ENCODE results near the gene FGFRL1.

FGFRL1 gene

DNA sequence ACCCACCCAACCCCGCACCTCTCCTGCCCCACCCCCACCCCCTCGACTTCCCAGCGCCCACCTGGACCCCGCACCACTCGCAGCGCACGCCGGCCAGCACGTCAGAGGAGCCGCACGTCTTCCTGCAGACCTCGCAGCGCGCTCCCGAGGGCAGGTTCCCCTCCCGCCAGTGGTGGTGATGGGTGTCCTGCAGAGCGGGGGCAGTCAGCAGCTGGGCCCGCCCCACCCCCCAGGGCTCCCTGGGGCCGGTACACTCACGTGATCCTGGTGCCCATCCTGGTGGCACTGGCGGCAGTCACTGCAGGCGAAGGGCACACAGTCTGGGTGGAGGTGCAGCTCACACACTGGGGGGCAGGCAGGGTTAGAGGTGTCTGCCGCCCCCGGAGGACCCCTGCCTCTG lies 43.2 kb upstream of the FGFRL1 start:
- TF ChIP-seq FOXP2 (optimal IDR thresholded peaks at IDR 0.05; ENCODE audit: borderline replicate concordance, extremely low read depth, extremely low read length, insufficient read depth) (no peak), TAF1 (IDR thresholded peaks at IDR 0.05; ENCODE audit: borderline replicate concordance, insufficient read depth, low read length) (no peak), POLR2AphosphoS5 (IDR thresholded peaks at IDR 0.05; ENCODE audit: low read depth, low read length) (no peak), SIN3A (IDR thresholded peaks at IDR 0.05; ENCODE audit: borderline replicate concordance, insufficient read depth, low read length) (no peak)
- TF ChIP-seq, protein P1, sequence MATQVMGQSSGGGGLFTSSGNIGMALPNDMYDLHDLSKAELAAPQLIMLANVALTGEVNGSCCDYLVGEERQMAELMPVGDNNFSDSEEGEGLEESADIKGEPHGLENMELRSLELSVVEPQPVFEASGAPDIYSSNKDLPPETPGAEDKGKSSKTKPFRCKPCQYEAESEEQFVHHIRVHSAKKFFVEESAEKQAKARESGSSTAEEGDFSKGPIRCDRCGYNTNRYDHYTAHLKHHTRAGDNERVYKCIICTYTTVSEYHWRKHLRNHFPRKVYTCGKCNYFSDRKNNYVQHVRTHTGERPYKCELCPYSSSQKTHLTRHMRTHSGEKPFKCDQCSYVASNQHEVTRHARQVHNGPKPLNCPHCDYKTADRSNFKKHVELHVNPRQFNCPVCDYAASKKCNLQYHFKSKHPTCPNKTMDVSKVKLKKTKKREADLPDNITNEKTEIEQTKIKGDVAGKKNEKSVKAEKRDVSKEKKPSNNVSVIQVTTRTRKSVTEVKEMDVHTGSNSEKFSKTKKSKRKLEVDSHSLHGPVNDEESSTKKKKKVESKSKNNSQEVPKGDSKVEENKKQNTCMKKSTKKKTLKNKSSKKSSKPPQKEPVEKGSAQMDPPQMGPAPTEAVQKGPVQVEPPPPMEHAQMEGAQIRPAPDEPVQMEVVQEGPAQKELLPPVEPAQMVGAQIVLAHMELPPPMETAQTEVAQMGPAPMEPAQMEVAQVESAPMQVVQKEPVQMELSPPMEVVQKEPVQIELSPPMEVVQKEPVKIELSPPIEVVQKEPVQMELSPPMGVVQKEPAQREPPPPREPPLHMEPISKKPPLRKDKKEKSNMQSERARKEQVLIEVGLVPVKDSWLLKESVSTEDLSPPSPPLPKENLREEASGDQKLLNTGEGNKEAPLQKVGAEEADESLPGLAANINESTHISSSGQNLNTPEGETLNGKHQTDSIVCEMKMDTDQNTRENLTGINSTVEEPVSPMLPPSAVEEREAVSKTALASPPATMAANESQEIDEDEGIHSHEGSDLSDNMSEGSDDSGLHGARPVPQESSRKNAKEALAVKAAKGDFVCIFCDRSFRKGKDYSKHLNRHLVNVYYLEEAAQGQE (IDR thresholded peaks at IDR 0.05; ENCODE audit: insufficient read depth in 1 of 2, low read depth in 2 of 2, low read length in 2 of 2): no peak

DNA sequence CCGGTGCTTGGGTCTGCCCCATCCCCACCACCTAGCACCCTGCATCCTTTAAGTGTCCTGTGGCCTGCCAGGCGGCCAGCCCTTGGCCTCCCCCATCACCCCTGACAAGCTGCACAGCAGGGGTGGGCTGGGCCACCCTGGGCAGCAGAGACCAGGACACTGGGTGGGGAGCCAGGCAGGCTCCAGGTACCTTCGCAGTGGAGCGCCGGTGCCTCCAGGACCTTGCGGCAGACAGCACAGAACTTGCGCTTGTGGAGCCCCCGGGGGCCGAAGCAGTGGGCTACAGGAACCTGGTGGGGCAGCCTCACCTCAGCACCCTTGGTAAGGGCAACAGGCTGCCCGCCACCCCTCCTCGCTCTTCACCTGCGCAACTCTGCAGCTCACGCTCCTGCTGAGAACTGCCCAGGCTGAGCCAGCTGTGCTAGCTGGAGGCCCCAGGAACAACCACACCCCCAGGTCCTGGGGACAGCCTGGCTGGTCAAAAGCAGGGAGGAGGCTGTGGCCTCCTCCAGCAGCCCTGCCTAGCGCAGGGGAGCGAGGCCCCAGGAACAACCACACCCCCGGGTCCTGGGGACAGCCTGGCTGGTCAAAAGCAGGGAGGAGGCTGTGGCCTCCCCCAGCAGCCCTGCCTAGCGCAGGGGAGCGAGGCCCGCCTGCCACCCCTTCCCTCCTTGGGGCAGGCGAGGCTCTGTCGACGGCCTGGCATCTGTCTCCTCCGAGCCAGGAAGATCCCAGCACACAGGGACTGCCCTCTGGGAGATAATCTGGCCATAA lies 42.6 kb upstream of the FGFRL1 start:
- TF ChIP-seq, protein P1 (IDR thresholded peaks at IDR 0.05; ENCODE audit: insufficient read depth in 1 of 2, low read depth in 2 of 2, low read length in 2 of 2): no peak
- TF ChIP-seq SIN3A (IDR thresholded peaks at IDR 0.05; ENCODE audit: borderline replicate concordance, insufficient read depth, low read length): no peak
- TF ChIP-seq FOXP2 (optimal IDR thresholded peaks at IDR 0.05; ENCODE audit: borderline replicate concordance, extremely low read depth, extremely low read length, insufficient read depth): no peak
- no peak for TF ChIP-seq POLR2AphosphoS5 (IDR thresholded peaks at IDR 0.05; ENCODE audit: low read depth, low read length)
- no peak for TF ChIP-seq TAF1 (IDR thresholded peaks at IDR 0.05; ENCODE audit: borderline replicate concordance, insufficient read depth, low read length)

GRCh38 chr4:970046-970745 lies 41.2 kb upstream of the FGFRL1 start:
- TF ChIP-seq, protein P1 (IDR thresholded peaks at IDR 0.05; ENCODE audit: insufficient read depth in 1 of 2, low read depth in 2 of 2, low read length in 2 of 2): no peak
- TF ChIP-seq SIN3A (IDR thresholded peaks at IDR 0.05; ENCODE audit: borderline replicate concordance, insufficient read depth, low read length) (no peak), TAF1 (IDR thresholded peaks at IDR 0.05; ENCODE audit: borderline replicate concordance, insufficient read depth, low read length) (no peak), POLR2AphosphoS5 (IDR thresholded peaks at IDR 0.05; ENCODE audit: low read depth, low read length) (no peak), FOXP2 (optimal IDR thresholded peaks at IDR 0.05; ENCODE audit: borderline replicate concordance, extremely low read depth, extremely low read length, insufficient read depth) (no peak)

DNA sequence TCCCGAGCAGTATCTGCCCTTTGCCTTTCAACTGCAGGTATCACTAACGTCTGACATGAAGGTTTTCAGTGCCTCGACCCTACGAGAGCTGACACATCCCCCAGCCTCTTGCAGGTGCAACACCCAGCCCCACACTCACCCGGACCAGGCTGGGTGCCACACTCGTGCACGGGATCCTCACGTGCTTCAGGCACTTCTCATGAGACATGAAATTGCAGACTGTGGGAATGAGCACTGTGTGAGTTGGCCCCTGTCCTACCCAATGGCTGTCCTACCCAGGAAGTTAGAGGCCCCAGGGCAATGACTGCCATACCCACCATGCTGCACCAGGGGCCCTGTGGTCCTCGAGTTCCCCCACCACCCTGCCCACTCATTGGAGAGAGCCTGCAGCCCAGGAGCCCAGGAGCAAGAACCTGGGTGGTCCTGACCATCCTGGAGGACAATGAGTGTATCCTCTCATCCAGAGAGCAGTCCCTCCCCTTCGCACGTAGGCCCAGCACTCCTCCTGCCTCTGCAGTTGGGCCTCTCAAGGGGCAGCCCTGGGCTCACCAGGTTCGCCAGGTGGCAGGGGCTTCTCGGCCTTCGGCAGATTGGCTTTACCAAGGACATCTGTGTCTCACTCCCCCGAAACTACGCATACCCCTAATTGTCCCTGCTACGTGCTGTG lies 40.4 kb upstream of the FGFRL1 start:
- TF ChIP-seq FOXP2 (optimal IDR thresholded peaks at IDR 0.05; ENCODE audit: borderline replicate concordance, extremely low read depth, extremely low read length, insufficient read depth) (no peak), TAF1 (IDR thresholded peaks at IDR 0.05; ENCODE audit: borderline replicate concordance, insufficient read depth, low read length) (no peak), SIN3A (IDR thresholded peaks at IDR 0.05; ENCODE audit: borderline replicate concordance, insufficient read depth, low read length) (no peak), POLR2AphosphoS5 (IDR thresholded peaks at IDR 0.05; ENCODE audit: low read depth, low read length) (no peak)
- TF ChIP-seq, protein P1 (IDR thresholded peaks at IDR 0.05; ENCODE audit: insufficient read depth in 1 of 2, low read depth in 2 of 2, low read length in 2 of 2): no peak
